Renal cortical epithelial cell (primary cell): ENCODE measurements around the gene TRIM10. TPM values are rescaled to one million over a fixed set of nuclear protein-coding genes. Genes with fewer than 3 reads are reported as not detected.

Experiments
- DNase-seq: peaks from one replicate; pipeline ENCODE4 v3.0.0-alpha.2; 2011; ENCODE audit warnings: low read depth
- total RNA-seq: library from RNA; depleted of rRNA; stranded (reverse); fragments of >200 nt; gene quantifications from 2 replicates; pipeline ENCODE4 v1.2.3, GENCODE V29; 2014

Gene TRIM10, protein sequence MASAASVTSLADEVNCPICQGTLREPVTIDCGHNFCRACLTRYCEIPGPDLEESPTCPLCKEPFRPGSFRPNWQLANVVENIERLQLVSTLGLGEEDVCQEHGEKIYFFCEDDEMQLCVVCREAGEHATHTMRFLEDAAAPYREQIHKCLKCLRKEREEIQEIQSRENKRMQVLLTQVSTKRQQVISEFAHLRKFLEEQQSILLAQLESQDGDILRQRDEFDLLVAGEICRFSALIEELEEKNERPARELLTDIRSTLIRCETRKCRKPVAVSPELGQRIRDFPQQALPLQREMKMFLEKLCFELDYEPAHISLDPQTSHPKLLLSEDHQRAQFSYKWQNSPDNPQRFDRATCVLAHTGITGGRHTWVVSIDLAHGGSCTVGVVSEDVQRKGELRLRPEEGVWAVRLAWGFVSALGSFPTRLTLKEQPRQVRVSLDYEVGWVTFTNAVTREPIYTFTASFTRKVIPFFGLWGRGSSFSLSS
- total RNA-seq, result under 0.01 TPM in 1 of 2 replicates, not detected in the other

DNA sequence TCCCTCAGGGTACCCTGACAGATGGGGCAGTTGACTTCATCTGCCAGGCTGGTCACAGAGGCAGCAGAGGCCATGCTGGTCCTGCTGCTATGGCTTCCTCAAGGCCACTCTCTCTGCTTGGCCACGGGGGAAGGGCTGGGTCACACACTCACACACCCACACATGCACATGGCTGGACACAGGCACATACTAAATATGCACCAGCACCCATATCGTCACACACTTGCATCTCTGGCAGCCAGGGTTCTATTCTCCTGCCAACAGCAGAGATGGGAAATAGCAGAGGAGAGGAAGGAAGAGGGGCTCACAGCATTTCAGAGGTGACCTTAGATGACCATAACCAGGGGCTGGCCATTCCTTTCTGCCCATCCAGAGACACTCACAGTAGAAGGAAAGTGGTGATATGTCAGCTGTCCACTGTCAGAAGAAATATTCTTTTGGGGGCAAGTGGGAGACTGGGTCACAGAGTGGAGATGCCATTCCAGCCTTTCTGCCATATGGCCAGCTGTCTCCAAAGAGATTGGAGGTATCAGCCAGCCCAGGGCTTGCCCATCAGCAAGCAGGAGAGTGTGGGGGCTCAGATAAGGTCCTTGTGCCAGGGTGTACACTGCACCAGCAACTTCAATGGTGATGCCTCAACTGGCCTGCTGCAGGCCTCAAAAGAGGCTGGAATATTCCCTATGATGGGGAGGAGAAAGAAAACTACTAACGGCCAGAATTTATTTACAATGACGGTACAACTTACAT is at the start of gene TRIM10:
TRIM10 (minus strand) TSS at position 427 of the 747 bp plus-strand sequence; CDS start at position 74, 353 bp downstream.
- DNase-seq, result no peak

DNA sequence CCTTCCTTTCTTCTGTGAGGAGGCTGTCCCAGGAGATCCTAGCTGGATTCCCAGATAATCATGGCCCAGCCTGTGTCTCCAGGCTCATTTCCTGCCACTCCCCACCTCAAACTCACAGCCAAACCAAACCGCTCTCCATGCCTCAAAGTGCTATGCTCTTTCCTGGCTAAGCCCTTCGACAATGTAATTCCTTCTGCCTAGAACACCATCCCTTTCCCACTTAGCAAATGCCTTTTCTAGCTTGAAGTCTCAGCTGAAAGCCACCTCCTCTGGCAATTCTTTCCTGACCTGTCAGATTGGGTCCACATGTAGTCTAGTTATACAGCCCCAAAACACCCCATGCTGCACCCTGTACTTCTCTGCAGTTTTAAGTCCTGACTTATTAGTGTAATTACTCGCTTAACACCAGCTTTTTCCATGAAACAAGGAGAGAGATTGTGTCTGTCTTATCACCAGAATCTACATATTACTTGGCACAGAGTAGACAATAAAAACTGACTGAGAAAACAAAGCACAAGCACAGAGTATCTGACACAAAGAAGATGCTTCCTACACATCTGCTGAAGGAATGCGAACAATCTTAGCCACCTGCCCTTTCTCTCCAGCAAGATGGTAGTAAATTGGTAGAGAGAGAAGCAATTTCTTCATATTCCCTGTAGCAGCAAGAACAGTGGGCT is 46.7 kb upstream of the TRIM10 start:
- DNase-seq, result peak; percentile 59

DNA sequence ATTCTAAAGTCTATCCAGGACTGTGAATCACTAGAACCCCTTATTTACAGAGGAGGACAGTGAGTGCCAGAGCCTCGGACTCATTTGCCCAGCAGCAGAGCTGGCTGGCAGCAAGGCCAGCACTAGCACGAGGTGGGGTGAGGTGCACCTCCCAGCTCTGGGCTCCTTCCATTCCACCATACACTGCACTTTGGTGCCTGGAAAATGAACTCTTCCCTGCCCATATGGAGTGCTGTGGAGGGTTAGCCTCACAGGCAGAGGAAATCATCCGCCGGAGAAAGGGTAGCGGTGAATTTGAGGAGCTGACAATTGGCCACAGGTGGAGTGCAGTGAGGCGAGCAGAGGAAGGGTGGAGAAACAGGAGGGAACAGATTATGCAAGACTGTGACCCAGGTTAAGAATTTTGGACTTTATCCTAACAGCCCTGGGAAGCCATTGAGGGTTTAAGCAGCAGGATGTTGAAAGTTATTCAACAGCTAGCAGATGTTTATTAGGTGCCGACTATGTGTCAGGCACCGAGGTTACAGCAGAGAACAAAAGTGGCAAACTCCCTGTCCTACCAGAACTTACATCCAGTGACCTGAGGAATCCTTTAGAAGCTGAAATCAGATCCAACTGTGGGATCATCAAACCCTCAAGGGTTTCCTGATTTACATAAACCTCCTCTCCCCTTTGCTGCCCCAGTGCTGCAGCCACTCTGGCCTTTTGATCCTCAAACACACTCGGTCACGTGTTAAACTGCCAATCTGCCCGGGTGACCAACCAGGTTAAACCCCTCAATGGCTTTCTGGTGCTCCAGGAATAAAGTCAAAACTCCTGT is 46.0 kb upstream of the TRIM10 start:
- DNase-seq, result peak; percentile 93

DNA sequence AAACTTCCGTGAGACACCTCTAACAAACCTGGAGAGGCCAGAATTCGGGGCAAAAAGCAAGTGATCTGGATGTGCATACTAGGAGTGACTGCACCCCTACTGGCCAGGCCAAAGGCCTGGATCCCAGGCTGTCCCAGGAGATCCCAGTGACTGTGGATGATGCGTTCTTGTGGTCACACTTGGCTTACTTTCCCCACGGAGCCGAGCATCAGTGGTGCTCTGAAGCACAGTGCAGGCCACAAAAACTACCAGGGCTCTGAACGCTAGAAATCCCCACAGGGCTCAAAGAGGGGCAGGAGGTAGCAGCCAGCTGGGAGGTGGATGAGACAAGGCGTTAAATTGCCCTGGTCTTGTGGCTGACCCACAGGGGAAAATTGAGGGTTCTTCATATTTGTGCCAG is 45.1 kb upstream of the TRIM10 start:
- DNase-seq, result peak; percentile 52

DNA sequence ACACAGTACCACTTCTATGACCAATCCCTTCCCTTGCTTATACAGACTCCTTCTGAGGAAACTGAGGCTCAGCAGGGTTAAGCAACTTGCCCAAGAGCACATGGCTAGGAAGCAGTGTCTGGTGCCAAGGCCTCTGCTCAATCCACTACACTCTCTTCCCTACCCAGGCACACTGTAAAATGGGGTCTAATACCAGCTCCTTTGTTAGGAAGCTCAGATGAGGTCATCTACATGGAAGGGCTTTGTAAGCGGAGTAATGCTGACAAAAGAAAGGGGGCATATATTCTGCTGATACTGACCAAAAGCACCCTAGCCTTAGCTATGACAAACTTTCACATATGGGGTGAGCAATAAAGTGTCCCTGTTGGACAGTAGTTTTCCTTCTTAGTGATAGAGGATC is 43.1 kb upstream of the TRIM10 start:
- no peak for DNase-seq

DNA sequence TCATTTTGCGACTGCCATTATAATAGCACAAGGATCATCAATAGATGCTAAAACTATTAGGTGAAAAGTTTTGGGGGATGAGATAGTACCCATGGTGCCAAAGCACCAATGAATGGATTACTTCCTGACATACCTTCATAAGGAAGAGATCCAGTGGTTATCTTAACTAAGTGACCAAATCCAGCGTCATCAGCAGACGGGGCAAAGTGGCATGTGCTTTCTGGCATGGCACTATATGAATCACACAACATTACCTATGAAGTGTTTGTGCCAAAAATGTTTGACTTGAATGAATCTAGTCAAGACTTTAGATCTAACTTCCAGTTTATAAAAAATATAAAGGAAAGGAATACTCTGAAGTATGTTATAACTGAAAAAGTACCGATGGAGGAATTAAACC is 41.4 kb upstream of the TRIM10 start:
- peak; percentile 27 for DNase-seq

DNA sequence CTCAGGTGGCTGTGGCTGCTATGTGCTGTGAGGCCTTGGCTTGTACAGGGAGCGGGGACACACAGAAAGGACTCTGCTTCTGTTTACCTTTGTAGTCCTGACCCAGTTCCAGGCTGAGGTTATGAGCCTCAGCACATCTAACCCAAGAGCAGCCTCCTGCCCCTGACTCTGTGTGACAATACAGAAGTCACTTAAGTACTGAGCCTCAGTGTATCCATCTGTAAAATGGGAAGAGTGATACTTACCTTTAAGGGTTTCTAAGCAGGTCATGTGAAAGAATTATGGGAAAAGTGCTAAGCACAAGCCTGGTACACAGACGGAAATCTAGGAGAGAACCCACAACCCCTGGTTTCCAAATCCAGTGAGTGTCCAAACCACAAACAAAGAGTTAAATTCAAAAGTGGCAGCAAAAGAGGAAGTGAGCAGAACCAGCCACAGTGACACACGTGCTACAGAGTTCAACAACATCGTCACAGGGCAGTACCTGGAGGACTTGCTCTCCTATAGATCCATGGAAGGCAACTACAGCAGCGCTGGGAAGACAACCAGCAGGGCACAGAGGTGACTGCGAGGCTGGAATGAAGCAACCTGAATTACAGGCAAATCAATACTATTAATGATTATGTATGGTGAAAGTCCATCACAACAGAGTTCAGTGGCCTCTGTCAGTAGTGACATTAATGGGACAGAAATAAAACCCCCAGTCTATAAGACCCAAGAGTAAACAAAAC is 39.7 kb upstream of the TRIM10 start:
- no peak for DNase-seq

DNA sequence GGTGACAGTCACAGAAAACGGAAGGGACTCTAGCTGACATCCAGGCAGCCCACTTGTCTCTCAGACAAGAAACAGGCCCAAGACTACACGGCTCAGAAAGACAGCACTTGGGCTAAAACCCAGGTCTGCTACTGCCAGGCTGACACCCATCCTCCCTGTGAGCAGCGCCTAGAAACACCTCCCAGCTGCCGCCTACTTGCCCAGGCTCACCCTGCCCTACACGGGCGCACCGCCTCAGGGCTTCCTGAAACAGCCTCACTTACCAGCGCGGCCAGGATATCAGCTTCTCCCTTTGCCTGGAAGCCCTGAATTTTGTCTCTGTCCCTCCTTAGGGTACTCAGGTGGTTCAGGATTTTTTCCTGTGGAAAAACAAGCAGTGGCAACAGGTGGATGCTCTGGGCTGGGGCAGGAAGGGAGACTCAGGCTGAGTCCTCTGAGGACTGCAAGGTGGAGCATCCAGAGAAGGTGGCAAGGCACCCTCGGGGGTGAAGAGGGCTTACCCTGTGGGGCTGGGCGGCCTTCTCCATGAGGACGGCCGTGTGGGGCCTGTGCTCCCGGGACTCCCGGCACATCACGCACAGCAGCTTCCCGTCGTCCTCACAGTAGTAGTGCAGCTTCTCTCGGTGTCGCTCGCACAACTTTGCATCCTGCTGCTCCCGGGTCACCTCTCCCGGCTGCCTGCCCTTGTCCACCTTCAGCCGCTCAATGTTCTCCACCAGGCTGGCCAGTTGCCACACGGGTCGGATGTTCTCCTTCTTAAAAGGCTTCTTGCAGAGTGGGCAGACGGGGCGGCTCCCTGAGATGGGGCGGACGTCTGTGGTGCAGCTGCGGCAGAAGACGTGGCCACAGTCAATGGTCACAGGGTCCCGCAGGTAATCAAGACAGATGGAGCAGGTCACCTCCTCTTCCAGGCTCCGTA is 37.4 kb upstream of the TRIM10 start:
- no peak for DNase-seq

DNA sequence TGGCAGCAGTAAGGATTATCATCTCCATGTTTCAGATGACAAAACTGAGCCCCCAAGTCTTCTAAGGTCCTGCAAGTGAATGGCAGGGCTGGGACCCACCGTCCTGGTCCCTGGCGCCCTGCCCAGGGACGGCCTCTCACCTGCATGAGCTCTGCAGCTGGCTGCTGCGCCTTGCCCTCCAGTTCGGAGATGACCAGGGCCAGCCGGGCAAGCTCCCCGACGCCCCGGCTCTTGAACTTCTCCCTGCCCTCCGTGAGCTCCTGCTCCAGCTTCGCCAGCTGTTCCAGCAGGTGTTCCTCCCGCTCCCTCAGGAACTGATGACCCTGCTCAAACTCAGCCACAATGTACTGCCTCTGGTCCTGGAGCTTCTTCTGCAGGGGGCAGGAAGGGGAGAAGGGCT is 35.4 kb upstream of the TRIM10 start:
- DNase-seq, result no peak

DNA sequence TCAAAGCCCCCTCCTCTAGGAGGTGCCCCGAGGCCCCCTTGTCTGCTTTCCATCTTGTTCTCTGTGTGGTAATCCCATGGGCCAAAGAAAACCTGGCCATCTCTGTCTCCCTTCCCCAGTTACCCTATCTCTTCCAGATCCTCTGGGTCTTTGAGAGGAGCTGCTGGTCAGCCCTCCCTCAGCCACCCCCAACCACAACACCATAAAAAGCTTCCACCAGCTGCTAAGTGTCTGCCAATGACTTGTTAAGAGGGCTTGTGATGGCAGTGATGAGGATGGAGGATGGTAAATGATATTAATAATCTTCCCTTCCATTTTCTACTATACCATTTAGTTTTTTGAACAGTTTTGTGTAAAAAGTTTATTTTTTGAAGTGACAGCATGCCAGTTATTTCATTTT is 34.9 kb upstream of the TRIM10 start:
- no peak for DNase-seq

DNA sequence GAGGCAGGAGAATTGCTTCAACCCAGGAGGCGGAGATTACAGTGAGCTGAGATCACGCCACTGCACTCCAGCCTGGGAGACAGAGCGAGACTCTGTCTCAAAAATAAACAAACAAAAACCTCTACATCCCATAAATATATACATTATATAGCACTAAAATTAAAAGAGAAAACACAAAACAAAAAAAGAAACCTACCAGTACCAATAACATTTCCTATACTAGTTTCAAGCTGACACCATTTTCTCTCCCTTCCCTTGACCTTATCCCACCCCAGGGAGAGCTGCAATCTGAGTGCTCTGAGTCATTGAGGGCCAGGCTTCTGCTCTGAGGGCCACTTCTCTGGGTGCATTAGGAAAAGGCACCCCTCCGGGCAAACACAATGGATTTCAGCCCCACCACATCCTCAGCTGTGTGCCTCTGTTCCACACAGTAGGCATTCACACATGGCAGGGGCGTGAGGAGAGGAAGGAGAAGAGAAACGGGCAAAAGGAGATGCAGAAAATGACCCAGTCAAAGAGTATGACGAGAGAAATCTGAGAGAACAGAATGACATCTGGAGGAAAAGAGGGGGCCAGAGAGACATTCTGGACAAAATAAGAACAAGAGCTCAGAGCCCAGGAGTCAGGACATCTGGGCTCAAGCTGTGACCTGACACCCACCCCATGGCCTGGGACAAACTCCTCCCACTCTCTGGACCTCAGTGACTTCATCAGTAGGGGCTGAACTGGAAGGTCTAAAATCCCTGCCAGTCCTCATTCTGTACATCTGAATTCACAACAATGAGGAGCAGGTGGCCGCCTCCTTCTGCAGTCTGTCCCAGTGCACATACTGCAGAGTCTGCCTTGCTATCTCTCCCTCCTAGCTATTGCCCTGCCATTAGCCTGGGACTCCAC is 34.0 kb upstream of the TRIM10 start:
- DNase-seq, result no peak

DNA sequence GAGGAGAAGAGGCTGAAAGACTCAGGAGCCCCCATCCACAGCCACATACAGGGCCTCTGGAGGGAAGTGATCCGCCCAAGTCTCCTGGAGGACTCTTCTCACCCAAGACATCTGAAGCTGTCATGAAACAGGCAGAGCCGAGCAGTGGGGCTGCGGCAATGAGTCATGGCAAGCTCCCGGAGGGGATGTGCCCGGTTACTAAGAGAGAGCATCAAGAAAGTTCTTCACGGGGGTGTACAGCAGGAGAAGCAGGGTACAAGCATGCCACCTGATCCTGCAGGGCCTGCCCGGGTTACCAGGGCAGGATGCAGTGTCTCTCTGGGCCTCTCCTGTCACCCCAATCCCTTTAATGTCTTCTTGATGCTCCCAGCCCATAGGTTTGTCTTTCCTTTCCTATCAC is 31.1 kb upstream of the TRIM10 start:
- no peak for DNase-seq

DNA sequence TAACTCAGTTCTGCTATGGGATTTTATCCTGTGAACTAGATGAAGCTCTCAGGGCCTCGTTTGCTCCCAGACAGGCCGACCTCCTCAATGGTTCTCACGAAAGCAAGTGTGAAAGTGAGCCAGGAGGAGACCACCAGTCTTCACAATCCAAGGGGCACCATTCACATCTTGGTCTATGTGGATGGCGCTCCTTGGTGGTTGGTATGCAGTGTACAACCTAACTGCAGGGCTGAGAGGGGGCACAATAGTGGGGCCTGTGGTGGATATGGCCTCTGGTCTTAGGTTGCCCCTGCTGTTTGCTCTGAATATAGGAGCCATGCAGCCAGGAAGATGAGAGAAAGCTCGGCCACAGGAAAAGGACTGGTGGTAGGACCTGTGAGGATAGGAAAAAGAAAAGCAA is 27.5 kb upstream of the TRIM10 start:
- DNase-seq, result no peak

DNA sequence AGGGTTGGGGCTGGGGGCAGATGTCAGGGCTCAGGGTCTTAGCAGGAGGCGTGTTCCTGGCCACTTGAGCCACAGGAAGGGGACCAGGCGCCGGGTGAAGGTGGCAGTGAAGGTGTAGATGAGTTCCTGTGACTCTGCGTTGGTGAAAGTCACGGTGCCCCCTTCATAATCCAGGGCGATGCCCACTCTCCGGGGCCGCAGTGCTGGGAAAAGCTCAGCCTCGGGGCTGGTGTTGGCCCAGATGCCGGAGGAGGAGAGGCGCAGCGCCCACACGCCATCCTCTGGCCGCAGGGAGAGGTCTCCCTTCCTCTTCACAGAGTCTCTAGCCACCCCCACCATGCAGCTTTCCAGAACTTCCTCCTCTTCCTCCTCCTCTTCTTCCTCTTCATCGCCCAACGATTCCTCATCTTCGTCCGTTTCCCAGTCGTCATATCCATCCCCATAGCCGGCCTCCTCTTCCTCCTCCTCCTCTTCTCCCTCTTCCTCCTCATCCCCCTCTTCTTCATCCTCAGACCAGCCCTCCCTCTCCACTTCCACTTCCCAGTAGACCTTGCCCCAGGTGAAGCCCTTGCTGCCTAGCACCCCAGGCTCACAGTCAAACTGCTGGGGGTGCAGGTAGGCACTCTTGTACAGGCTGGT is 25.0 kb upstream of the TRIM10 start:
- DNase-seq, result no peak

DNA sequence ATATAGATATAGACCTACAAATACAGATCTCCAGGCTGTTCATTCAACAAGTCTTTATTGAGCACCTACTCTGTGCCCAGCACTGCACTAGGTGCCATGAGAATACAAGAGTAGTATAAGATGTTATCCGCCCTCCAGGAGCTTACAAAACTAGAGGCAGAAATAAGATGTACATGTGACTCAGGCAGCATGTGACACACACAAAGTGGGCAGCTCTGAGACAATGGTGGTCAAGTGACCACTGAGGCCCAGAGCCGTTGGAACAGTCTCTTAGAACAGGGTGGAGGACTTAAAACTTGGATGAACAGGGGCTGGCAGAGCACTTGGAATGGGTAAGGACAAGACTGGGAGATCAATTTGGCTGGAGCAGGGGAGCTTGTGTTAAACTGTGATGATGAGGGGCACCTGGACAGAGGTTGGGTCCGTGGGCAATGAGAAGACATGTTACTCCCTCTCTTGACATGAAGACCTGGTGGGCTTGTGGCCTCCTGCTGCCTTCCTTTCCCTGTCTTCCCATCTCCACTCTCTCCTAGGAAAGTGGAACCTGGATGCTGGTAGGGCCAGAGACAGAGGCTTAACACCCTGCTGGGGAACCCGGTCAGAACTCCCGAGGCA is 23.5 kb upstream of the TRIM10 start:
- DNase-seq, result no peak

DNA sequence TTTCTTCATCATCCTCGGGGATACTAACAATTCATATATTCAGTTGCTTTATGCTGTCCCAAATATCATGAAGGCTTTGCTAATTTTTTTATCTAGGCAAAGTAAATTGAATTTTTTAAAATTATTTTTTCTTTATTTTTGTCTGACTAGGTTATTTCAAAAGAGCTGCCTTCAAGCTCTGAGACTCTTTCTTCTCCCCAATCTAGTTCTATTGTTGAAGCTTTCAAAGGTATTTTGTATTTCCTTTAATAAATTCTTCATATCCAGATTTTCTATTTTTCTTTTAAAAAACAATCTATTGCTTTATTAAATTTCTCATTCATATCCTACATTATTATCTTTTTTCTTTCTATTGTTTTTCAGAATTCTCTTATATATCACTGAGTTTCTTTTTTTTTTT is 19.1 kb upstream of the TRIM10 start:
- no peak for DNase-seq

DNA sequence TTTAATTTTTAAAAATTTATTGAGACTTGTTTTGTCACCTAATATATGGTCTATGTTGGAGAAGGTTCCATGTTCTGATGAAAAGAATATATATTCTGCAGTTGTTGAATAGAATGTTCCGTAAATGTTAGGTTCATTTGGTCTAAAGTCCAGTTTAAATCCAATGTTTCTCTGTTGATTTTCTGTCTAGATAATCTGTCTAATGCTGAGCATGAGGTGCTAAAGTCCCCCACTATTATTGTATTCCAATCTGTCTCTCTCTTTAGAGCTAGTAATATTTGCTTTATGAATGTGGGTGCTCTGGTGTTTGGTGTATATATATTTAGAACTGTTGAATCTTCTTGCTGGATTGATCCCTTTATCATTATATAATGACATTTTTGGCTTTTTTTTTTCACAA is 17.8 kb upstream of the TRIM10 start:
- DNase-seq, result no peak

DNA sequence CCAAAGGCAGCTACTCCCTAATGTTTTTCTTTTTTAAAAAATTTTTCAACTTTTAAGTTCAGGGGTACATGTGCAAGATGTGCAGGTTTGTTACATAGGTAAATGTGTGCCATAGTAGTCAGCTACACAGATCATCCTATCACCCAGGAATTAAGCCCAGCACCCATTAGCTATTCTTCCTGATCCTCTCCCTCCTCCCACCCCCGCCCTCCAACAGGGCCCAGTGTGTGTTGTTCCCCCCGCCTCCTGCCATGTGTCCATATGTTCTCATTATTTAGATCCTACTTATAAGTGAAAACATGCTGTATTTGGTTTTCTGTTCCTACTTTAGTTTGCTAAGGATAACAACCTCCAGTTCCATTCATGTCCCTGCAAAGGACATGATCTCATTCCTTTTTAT is 14.8 kb upstream of the TRIM10 start:
- no peak for DNase-seq
